D721Med (cell line): ENCODE data around the gene PAQR4.

ENCODE experiments used
- DNase-seq: peaks from one replicate; pipeline ENCODE4 v3.0.0; 2011; ENCODE audit warnings: low spot score; ENCODE audit not compliant: insufficient read length
- FAIRE-seq: peaks from 2 replicates; lab custom pipeline; 2011; peaks lifted over from hg19 to GRCh38; lab: Jason Lieb, UNC
- CTCF ChIP-seq: IDR thresholded peaks from 2 replicates; pipeline ENCODE4 v1.5.1; 2012; ENCODE audit warnings: mild to moderate bottlenecking, control low read depth; ENCODE audit not compliant: insufficient read depth; ENCODE audit errors: missing control alignments

PAQR4 gene

GRCh38 chr16:3013998-3014690 lies 45.0 kb downstream of the PAQR4 start:
- FAIRE-seq (no peak), DNase-seq (no peak)
- TF ChIP-seq CTCF: no peak

GRCh38 chr16:3014971-3015370 lies 45.8 kb downstream of the PAQR4 start:
- TF ChIP-seq CTCF: no peak
- DNase-seq (no peak), FAIRE-seq (no peak)

DNA sequence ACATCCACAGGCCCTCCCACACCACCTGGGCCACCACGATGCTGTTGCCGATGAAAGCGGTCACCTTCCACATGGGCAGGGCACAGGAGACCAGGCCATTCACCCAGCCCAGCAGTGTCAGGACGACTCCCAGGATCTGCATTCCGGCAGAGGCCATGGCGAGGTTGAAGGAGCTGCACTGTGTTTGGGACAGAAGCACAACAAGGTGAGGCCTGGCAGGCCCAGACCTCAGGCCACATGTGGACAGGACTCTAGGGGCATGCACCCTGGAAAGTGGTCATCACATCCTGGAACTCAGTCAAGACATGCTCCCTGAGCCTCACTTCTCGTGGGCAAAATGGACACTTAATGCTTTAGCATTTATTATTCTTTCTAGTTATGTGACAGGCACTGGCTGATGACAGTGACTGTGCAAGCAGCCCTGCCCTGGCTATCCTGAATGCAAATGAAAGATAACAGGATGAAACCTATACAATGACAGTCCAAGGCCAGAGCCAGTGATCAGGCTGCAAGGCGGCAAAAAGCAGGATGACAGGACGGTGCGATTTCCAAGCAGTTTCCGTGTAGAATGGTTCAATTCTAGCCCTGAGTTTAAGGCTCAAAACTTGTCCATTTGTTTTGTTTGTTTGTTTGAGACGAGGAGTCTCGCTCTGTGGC lies 46.8 kb downstream of the PAQR4 start:
- FAIRE-seq (no peak), DNase-seq (no peak)
- TF ChIP-seq CTCF: no peak

DNA sequence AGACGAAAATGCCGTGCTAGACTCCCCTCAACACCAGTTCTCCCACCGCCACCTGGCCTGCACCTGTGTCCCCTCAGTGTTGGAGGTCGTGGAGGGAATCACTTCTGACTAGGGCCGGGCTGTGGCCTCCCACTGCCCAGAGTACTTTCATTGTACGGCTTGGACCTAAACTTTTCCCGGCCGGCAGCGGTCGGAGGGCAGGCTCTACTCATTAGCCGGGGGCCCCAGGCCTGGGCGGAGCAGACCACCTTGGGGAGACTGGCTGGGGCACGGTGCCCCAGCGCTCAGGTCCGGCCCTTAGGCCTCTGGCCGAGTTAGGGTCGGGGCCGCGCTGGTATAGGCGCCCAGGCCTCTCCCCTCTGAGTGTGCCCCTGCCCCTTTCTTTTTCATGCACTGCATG lies 48.2 kb downstream of the PAQR4 start:
- TF ChIP-seq CTCF: no peak
- FAIRE-seq: no peak
- DNase-seq: no peak

GRCh38 chr16:3017794-3018506 lies 48.8 kb downstream of the PAQR4 start, which contains the start of gene CLDN6:
TSS of gene CLDN6 (minus strand) at chr16:3018183. CDS start at chr16:3016021, 2,162 bp downstream.
- DNase-seq (no peak), FAIRE-seq (no peak)
- TF ChIP-seq CTCF: peak; percentile 32

GRCh38 chr16:3019594-3020246 lies 50.6 kb downstream of the PAQR4 start:
- DNase-seq: no peak
- no peak for FAIRE-seq
- TF ChIP-seq CTCF: no peak
